Neural cell (in vitro differentiated cells): Measurements from ENCODE around the gene KCNJ12. TPM values are rescaled to one million over a fixed set of nuclear protein-coding genes. Genes with fewer than 3 reads are reported as not detected.

Experiments used
- H2AFZ ChIP-seq: fragments of 200-600, 300-800 bp; sonication (generic), shearing (Covaris generic); 2 replicates; pipeline ENCODE4 v1.6.0; 2014; ENCODE audit warnings: low read depth, mild to moderate bottlenecking, antibody characterized with exemption, low read length, moderate library complexity
- H3F3A ChIP-seq: fragments of 200-600 bp; shearing (Covaris generic); 2 replicates; pipeline ENCODE4 v1.6.1; 2016; ENCODE audit warnings: mild to moderate bottlenecking, moderate library complexity, mixed read lengths, antibody characterized with exemption, low read length; ENCODE audit not compliant: insufficient read depth, poor library complexity, severe bottlenecking
- H3K27ac ChIP-seq: fragments of 200-600, 300-800 bp; sonication (generic), shearing (Covaris generic); 2 replicates; pipeline ENCODE4 v1.5.1; 2014; ENCODE audit warnings: mild to moderate bottlenecking, low read length, moderate library complexity
- H3K27me3 ChIP-seq: fragments of 300-800, 200-600 bp; sonication (generic), shearing (Covaris generic); 2 replicates; pipeline ENCODE4 v1.6.0; 2014; ENCODE audit warnings: mild to moderate bottlenecking, low read depth, low read length, moderate library complexity; ENCODE audit not compliant: insufficient read depth
- H3K36me3 ChIP-seq: fragments of 300-800, 200-600 bp; sonication (generic), shearing (Covaris generic); 2 replicates; pipeline ENCODE4 v1.5.1; 2014; ENCODE audit warnings: mild to moderate bottlenecking, antibody characterized with exemption, low read length, moderate library complexity; ENCODE audit not compliant: insufficient read depth
- H3K4me2 ChIP-seq: fragments of 300-800, 200-600 bp; sonication (generic), shearing (Covaris generic); 2 replicates; pipeline ENCODE4 v1.6.0; 2014; ENCODE audit warnings: mild to moderate bottlenecking, low read length
- H3K4me3 ChIP-seq: fragments of 300-800, 200-600 bp; sonication (generic), shearing (Covaris generic); 2 replicates; pipeline ENCODE4 v1.5.1; 2014; ENCODE audit warnings: mild to moderate bottlenecking, low read length, moderate library complexity
- H3K79me2 ChIP-seq: fragments of 200-600 bp; shearing (Covaris generic); replicated peaks from 2 replicates; pipeline ENCODE4 v1.6.0; 2014; ENCODE audit warnings: mild to moderate bottlenecking, low read length, moderate library complexity; ENCODE audit not compliant: insufficient read depth
- H3K9ac ChIP-seq: fragments of 300-800, 200-600 bp; sonication (generic), shearing (Covaris generic); 2 replicates; pipeline ENCODE4 v1.6.1; 2016; ENCODE audit warnings: mild to moderate bottlenecking, low read length, mixed read lengths
- H3K9me2 ChIP-seq: fragments of 200-600 bp; shearing (Covaris generic); 2 replicates; pipeline ENCODE4 v1.6.1; 2016; ENCODE audit warnings: mild to moderate bottlenecking, low read length, mixed read lengths; ENCODE audit not compliant: insufficient read depth
- H3K9me3 ChIP-seq: fragments of 200-600, 300-800 bp; sonication (generic), shearing (Covaris generic); 2 replicates; pipeline ENCODE4 v1.6.1; 2016; ENCODE audit warnings: mild to moderate bottlenecking, mixed run types, low read length, moderate library complexity, mixed read lengths
- H4K20me1 ChIP-seq: fragments of 200-600 bp; shearing (Covaris generic); 2 replicates; pipeline ENCODE4 v1.6.1; 2016; ENCODE audit warnings: mild to moderate bottlenecking, mixed run types; ENCODE audit not compliant: insufficient read depth
- EP300 ChIP-seq: fragments of 450-650 bp; conservative IDR thresholded peaks from 2 replicates; pipeline ENCODE4 v1.6.1; 2014; ENCODE audit warnings: antibody characterized with exemption, mild to moderate bottlenecking, moderate library complexity; ENCODE audit not compliant: poor library complexity, severe bottlenecking
- EZH2 ChIP-seq: fragments of 200-600, 300-800 bp; shearing (Covaris generic), sonication (generic); IDR thresholded peaks from 2 replicates; pipeline ENCODE4 v1.6.1; 2014; ENCODE audit warnings: antibody characterized with exemption, low read length, borderline replicate concordance, mild to moderate bottlenecking; ENCODE audit not compliant: insufficient read depth, poor library complexity, severe bottlenecking
- MXI1 ChIP-seq: fragments of 450-650 bp; conservative IDR thresholded peaks from 2 replicates; pipeline ENCODE4 v1.6.1; 2014; ENCODE audit warnings: antibody characterized with exemption, mild to moderate bottlenecking; ENCODE audit not compliant: poor library complexity, severe bottlenecking
- POLR2AphosphoS5 ChIP-seq: IDR thresholded peaks from 2 replicates; pipeline ENCODE4 v1.6.1; 2012
- RAD21 ChIP-seq: fragments of 450-650 bp; conservative IDR thresholded peaks from 2 replicates; pipeline ENCODE4 v1.6.1; 2014; ENCODE audit warnings: antibody characterized with exemption, mild to moderate bottlenecking, moderate library complexity
- SMC3 ChIP-seq: fragments of 450-650 bp; conservative IDR thresholded peaks from 2 replicates; pipeline ENCODE4 v1.6.1; 2014; ENCODE audit warnings: antibody characterized with exemption, mild to moderate bottlenecking, moderate library complexity; ENCODE audit not compliant: poor library complexity
- TAF1 ChIP-seq: IDR thresholded peaks from 2 replicates; pipeline ENCODE4 v1.6.1; 2012; ENCODE audit warnings: low read depth
- polyA plus RNA-seq: library from polyadenylated mRNA; depleted of rRNA; stranded (reverse); fragments of >200 nt; gene quantifications from 2 replicates; pipeline ENCODE4 v1.2.3, GENCODE V29; 2014
- TF ChIP-seq, protein P1 (sequence below): fragments of 450-650 bp; IDR thresholded peaks from 2 replicates; pipeline ENCODE4 v1.5.1; 2014; ENCODE audit warnings: antibody characterized with exemption, mild to moderate bottlenecking, moderate library complexity; ENCODE audit not compliant: poor library complexity, severe bottlenecking
- TF ChIP-seq, protein P2 (sequence below): IDR thresholded peaks from 2 replicates; pipeline ENCODE4 v1.6.1; 2012; ENCODE audit warnings: borderline replicate concordance

Gene KCNJ12
- polyA plus RNA-seq, 1 donor from 2014 or later: 1.3 TPM

- H3K9me2 ChIP-seq: no peaks in the 10 kb centered on the region
- no peak overlapping the region for H3K27ac ChIP-seq
- H3F3A ChIP-seq: no peaks in the 10 kb centered on the region
- TF ChIP-seq EP300 (no peak), EZH2 (no peak), POLR2AphosphoS5 (no peak), MXI1 (no peak), TAF1 (no peak), RAD21 (no peak), SMC3 (no peak)
- TF ChIP-seq, protein P1, sequence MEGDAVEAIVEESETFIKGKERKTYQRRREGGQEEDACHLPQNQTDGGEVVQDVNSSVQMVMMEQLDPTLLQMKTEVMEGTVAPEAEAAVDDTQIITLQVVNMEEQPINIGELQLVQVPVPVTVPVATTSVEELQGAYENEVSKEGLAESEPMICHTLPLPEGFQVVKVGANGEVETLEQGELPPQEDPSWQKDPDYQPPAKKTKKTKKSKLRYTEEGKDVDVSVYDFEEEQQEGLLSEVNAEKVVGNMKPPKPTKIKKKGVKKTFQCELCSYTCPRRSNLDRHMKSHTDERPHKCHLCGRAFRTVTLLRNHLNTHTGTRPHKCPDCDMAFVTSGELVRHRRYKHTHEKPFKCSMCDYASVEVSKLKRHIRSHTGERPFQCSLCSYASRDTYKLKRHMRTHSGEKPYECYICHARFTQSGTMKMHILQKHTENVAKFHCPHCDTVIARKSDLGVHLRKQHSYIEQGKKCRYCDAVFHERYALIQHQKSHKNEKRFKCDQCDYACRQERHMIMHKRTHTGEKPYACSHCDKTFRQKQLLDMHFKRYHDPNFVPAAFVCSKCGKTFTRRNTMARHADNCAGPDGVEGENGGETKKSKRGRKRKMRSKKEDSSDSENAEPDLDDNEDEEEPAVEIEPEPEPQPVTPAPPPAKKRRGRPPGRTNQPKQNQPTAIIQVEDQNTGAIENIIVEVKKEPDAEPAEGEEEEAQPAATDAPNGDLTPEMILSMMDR: no peak
- TF ChIP-seq, protein P2, sequence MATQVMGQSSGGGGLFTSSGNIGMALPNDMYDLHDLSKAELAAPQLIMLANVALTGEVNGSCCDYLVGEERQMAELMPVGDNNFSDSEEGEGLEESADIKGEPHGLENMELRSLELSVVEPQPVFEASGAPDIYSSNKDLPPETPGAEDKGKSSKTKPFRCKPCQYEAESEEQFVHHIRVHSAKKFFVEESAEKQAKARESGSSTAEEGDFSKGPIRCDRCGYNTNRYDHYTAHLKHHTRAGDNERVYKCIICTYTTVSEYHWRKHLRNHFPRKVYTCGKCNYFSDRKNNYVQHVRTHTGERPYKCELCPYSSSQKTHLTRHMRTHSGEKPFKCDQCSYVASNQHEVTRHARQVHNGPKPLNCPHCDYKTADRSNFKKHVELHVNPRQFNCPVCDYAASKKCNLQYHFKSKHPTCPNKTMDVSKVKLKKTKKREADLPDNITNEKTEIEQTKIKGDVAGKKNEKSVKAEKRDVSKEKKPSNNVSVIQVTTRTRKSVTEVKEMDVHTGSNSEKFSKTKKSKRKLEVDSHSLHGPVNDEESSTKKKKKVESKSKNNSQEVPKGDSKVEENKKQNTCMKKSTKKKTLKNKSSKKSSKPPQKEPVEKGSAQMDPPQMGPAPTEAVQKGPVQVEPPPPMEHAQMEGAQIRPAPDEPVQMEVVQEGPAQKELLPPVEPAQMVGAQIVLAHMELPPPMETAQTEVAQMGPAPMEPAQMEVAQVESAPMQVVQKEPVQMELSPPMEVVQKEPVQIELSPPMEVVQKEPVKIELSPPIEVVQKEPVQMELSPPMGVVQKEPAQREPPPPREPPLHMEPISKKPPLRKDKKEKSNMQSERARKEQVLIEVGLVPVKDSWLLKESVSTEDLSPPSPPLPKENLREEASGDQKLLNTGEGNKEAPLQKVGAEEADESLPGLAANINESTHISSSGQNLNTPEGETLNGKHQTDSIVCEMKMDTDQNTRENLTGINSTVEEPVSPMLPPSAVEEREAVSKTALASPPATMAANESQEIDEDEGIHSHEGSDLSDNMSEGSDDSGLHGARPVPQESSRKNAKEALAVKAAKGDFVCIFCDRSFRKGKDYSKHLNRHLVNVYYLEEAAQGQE: no peak
- no peaks in the 10 kb centered on the region for H3K36me3 ChIP-seq
- no peak overlapping the region for H2AFZ ChIP-seq
- H3K4me3 ChIP-seq: no peak overlapping the region
- H3K27me3 ChIP-seq: peaks cover 13% of the 10 kb centered on the region
- no peak overlapping the region for H3K4me2 ChIP-seq
- H4K20me1 ChIP-seq: no peaks in the 10 kb centered on the region
- no peak overlapping the region for H3K9ac ChIP-seq
- no peaks in the 10 kb centered on the region for H3K79me2 ChIP-seq
- no peaks in the 10 kb centered on the region for H3K9me3 ChIP-seq
These were observed 83.4 kb downstream of the KCNJ12 start for GRCh38 chr17:21459536-21459935.

DNA sequence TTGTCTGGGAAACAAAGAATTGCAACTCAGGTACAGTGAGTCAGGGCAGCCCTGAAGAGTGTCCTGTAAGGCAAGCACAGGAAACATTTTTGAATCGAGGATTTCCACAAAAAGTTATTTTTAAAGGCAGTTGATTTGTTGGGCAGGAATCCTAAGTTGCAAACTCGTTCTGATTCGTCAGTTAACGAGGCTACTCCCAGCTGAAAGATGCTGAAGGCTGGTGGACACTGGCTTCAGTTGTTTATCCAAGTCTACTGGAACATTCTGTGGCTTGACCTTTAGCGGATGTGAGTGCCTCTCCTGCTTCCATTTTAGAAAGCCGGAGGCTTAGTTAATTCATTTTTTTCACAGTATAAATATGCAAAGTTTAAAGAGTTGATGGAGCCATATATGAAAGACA is 84.2 kb downstream of the KCNJ12 start:
- TF ChIP-seq, protein P2: no peak
- no peak for TF ChIP-seq MXI1
- TF ChIP-seq EZH2: no peak
- TF ChIP-seq, protein P1: no peak
- TF ChIP-seq TAF1: no peak
- no peak for TF ChIP-seq RAD21
- no peak for TF ChIP-seq EP300
- no peak for TF ChIP-seq POLR2AphosphoS5
- TF ChIP-seq SMC3: no peak
- no peak overlapping the region for H3K4me2 ChIP-seq
- H3F3A ChIP-seq: no peaks in the 10 kb centered on the region

More for the DNA sequence above, 84.2 kb downstream of the KCNJ12 start:
- no peaks in the 10 kb centered on the region for H3K36me3 ChIP-seq
- H3K27ac ChIP-seq: no peak overlapping the region
- H3K4me3 ChIP-seq: no peak overlapping the region
- no peak overlapping the region for H3K9ac ChIP-seq
- no peaks in the 10 kb centered on the region for H3K9me2 ChIP-seq
- peaks cover 15% of the 10 kb centered on the region for H3K27me3 ChIP-seq
- no peaks in the 10 kb centered on the region for H3K9me3 ChIP-seq
- H3K79me2 ChIP-seq: no peaks in the 10 kb centered on the region
- no peak overlapping the region for H2AFZ ChIP-seq
- H4K20me1 ChIP-seq: no peaks in the 10 kb centered on the region
